Epithelial cell of esophagus (primary cell): Measurements from ENCODE around the gene SMARCA1.

Experiments used
- DNase-seq: peaks from one replicate; pipeline ENCODE4 v3.0.0; 2010; ENCODE audit warnings: low read depth
- H3K4me3 ChIP-seq: 2 replicates; pipeline ENCODE4 v1.5.1; 2011; ENCODE audit warnings: mild to moderate bottlenecking, low read length, control low read depth
- CTCF ChIP-seq: IDR thresholded peaks from 2 replicates; pipeline ENCODE4 v1.5.1; 2011; ENCODE audit warnings: low read depth, mild to moderate bottlenecking, low read length, control low read depth, inconsistent platforms; ENCODE audit not compliant: insufficient read depth; ENCODE audit errors: missing control alignments

SMARCA1 gene

GRCh38 chrX:129495900-129496299 is 27.4 kb downstream of the SMARCA1 start:
- no peak overlapping the region for H3K4me3 ChIP-seq
- peak; percentile 11 for DNase-seq
- no peak for TF ChIP-seq CTCF

- no peak for TF ChIP-seq CTCF
- no peak overlapping the region for H3K4me3 ChIP-seq
- DNase-seq, result no peak
Observed at GRCh38 chrX:129494887-129495286, 28.4 kb downstream of the SMARCA1 start.

GRCh38 chrX:129493643-129494042 is 29.6 kb downstream of the SMARCA1 start:
- TF ChIP-seq CTCF, result no peak
- no peak overlapping the region for H3K4me3 ChIP-seq
- DNase-seq, result peak; percentile 12

- no peak for TF ChIP-seq CTCF
- no peak for DNase-seq
Observed at GRCh38 chrX:129490330-129490729, 33.0 kb downstream of the SMARCA1 start.

GRCh38 chrX:129488359-129488758 is 34.9 kb downstream of the SMARCA1 start:
- no peak overlapping the region for H3K4me3 ChIP-seq
- no peak for TF ChIP-seq CTCF
- no peak for DNase-seq

More at GRCh38 chrX:129490330-129490729, 33.0 kb downstream of the SMARCA1 start:
- H3K4me3 ChIP-seq, result no peak overlapping the region

GRCh38 chrX:129480889-129481288 is 42.4 kb downstream of the SMARCA1 start:
- no peak for TF ChIP-seq CTCF

GRCh38 chrX:129478516-129478915 is 44.8 kb downstream of the SMARCA1 start:
- no peak for TF ChIP-seq CTCF
- H3K4me3 ChIP-seq, result no peak overlapping the region
- no peak for DNase-seq

More at GRCh38 chrX:129480889-129481288, 42.4 kb downstream of the SMARCA1 start:
- H3K4me3 ChIP-seq, result no peak overlapping the region
- no peak for DNase-seq
